ENCODE results near the gene TUSC2. TPM values are rescaled to one million over a fixed set of nuclear protein-coding genes. Genes with fewer than 3 reads are reported as not detected.

The TUSC2 gene
- total and polyA plus RNA-seq, 2 of the 8 experiments (the other 6 are each of a cell fraction or from before 2014, with no cell fraction given): 33.3 to 65.4 TPM

DNA sequence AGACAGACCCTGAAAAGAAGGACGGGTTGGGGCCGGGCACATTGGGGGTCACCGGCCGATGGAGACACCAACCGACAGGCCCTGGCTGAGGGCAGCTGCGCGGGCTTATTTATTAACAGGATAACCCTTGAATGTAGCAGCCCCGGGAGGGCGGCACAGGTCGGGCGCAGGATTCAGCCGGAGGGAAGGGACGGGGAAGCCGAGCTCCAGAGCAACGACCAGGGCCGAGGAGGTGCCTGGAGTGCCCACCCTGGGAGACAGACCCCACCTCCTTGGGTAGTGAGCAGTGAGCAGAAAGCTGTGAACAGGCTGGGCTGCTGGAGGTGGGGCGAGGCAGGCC lies 51.3 kb downstream of the TUSC2 start (continued):
- TF ChIP-seq, protein P1, sequence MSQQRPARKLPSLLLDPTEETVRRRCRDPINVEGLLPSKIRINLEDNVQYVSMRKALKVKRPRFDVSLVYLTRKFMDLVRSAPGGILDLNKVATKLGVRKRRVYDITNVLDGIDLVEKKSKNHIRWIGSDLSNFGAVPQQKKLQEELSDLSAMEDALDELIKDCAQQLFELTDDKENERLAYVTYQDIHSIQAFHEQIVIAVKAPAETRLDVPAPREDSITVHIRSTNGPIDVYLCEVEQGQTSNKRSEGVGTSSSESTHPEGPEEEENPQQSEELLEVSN (IDR thresholded peaks at IDR 0.05): no peak
- no peak for TF ChIP-seq CHD2 (IDR thresholded peaks at IDR 0.05; ENCODE audit: low read length)
